Measurements from ENCODE around the gene DEFB115.
A peak's percentile ranks its signal among the peaks of the same experiment; 100 is the strongest.
"Not testable (repeated sequence)": the region's sequence is repeated elsewhere in the genome, so short reads cannot be mapped to it uniquely, and the experiment has no call there.

The DEFB115 gene, protein sequence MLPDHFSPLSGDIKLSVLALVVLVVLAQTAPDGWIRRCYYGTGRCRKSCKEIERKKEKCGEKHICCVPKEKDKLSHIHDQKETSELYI

GRCh38 chr20:31257364-31257763, at the start of gene DEFB115:
Gene DEFB115 (plus strand): TSS chr20:31257664. CDS start chr20:31257664, 0 bp downstream.
- DNase-seq = no peak

DNA sequence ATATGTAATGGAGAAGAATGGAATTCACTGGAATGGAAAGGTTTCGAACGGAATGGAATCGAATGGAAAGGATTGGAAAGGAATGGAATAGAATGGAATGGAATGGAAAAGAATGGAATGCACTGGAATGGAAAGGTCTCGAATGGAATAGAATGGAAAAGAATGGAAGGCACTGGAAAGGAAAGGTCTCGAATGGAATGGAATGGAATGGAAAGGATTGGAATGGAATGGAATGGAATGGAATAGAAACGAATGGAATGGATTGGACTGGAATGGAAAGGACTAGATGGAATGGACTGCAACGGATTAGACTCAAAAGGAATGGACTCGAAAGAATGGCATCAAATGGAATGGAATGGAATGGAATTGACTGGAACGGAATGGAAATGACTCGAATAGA, 20.5 kb upstream of the DEFB115 start:
- no peak for DNase-seq

DNA sequence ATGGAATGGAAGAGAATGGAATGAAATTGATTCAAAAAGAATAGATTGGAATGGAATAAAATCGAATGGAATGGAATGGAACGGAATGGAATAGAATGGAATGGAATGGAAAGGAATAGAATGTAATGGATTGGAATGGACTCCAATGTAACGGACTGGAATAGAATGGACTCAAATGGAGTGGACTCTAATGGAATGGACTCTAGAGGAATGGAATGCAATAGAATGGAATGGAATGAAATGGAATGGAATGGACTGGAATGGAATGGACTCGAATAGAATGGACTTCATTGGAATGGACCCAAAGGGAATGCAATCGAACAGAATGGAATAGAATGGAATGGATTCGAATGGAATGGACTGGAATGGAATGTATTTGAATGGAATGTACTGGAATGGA, 19.7 kb upstream of the DEFB115 start:
- no peak for DNase-seq

- no peak for DNase-seq
Measured at GRCh38 chr20:31239139-31239538, 18.3 kb upstream of the DEFB115 start.

- DNase-seq = no peak
Measured at GRCh38 chr20:31256959-31257358, 505 bp upstream of the DEFB115 start.

DNA sequence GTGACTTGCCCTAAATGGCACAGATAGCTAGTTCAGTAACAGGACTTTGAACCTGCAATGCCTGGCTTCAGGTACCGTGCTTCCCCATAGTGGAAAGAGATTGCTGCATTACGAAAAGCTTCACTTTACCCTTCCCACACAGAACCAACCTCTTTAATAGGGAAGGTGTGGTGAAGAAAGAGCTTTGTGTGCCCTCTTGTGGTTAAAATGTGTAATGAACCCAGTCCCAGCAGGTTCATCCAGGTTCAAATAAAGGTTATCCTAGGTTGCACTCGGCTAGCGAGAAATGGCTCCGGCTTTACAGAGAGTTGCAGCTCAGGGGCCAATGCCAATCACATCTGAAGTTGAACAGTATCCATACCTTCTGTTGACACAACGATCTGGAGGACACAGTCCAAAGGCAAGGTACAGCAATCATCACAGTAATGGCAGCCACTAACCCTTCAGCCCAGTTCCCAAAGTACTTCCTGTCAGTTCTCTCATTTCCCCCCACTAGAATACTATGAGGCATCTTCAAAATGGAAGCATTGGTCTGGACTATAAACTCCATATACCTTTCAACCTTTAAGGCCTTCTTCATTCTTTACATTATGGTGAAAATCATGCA, 3.0 kb downstream of the DEFB115 start:
- DNase-seq = peak; percentile 9

DNA sequence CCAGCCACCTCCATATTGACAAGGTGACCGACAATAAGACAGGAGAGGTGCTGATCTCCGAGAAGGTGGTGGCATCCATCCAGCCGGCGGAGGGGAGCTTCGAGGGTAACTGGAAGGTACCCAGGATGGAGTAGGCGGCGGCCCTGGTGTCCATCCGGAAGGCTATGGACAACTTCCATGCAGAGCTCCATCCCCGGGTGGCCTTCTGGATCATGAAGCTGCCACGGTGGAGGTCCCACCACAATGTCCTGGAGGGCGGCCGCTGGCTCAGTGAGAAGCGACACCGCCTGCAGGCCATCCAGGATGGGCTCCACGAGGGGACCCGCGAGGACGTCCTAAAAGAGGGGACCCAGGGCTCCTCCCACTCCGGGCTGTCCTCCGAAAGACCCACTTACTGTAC, 17.0 kb downstream of the DEFB115 start:
- no peak for DNase-seq

GRCh38 chr20:31278178-31278577, 20.7 kb downstream of the DEFB115 start:
- no peak for DNase-seq

- DNase-seq = not testable (repeated sequence)
Measured at GRCh38 chr20:31284964-31285363, 27.5 kb downstream of the DEFB115 start.

GRCh38 chr20:31308535-31309162, 51.2 kb downstream of the DEFB115 start, which contains the start of gene DEFB116:
Gene DEFB116 (minus strand): TSS chr20:31308585. CDS start chr20:31308585, 0 bp downstream.
- DNase-seq = no peak
